Coronary artery (tissue), 2 donors: Measurements from ENCODE around the gene COL4A4.

Experiments
- DNase-seq: peaks from one replicate; pipeline ENCODE4 v3.0.0-alpha.2; 2017; ENCODE audit warnings: low spot score
- H3K27ac ChIP-seq, 2 donors: fragments of 200-600 bp; sonication (generic); one replicate each; pipeline ENCODE4 v1.5.1; 2016 to 2019
- H3K4me3 ChIP-seq: fragments of 200-600 bp; sonication (generic); 2 replicates; pipeline ENCODE4 v1.5.1; 2016; ENCODE audit warnings: mild to moderate bottlenecking, moderate library complexity
- CTCF ChIP-seq: fragments of 200-600 bp; sonication (generic); IDR thresholded peaks from one replicate; pipeline ENCODE4 v1.5.1; 2019; ENCODE audit warnings: antibody characterized with exemption

The COL4A4 gene

GRCh38 chr2:227150222-227150936 is 13.6 kb downstream of the COL4A4 start:
- TF ChIP-seq CTCF = no peak
- no peak overlapping the region for H3K4me3 ChIP-seq
- no peak for DNase-seq
- H3K27ac ChIP-seq = no peak overlapping the region

- no peak for TF ChIP-seq CTCF
Measured at GRCh38 chr2:227148106-227148505, 15.9 kb downstream of the COL4A4 start.

GRCh38 chr2:227147023-227147422 is 17.0 kb downstream of the COL4A4 start:
- H3K27ac ChIP-seq = peak overlapping the region in 1 of 2 donors; percentile 32
- no peak for TF ChIP-seq CTCF
- no peak overlapping the region for H3K4me3 ChIP-seq
- DNase-seq = no peak

More at GRCh38 chr2:227148106-227148505, 15.9 kb downstream of the COL4A4 start:
- Histone ChIP-seq H3K4me3 (no peak overlapping the region), H3K27ac (no peak overlapping the region)
- no peak for DNase-seq

DNA sequence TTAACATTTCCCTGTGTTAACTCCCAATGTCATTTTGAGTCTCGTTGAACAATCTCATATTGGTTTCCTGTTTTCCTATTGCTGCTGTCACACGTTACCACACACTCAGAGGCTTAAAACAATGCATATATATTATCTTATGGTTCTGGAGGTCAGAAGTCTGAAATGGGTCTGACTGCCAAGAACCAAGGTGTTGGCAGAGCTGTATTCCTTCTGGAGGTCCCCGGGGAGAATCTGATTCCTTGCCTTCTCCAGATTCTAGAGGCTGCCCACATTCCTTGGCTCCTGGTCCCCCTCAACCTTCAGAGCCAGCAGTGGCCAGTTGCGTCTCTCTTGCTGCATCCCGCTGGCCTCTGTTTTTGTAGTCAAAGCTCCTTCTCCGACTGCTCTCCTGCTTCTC is 17.5 kb downstream of the COL4A4 start:
- no peak for DNase-seq
- no peak for TF ChIP-seq CTCF
- H3K27ac ChIP-seq = peak overlapping the region in 1 of 2 donors; percentile 32
- no peak overlapping the region for H3K4me3 ChIP-seq

- TF ChIP-seq CTCF = no peak
- Histone ChIP-seq H3K4me3 (no peak overlapping the region), H3K27ac (no peak overlapping the region)
- DNase-seq = no peak
Measured at GRCh38 chr2:227143895-227144294, 20.1 kb downstream of the COL4A4 start.

GRCh38 chr2:227141301-227141700 is 22.7 kb downstream of the COL4A4 start:
- H3K27ac ChIP-seq = no peak overlapping the region
- no peak overlapping the region for H3K4me3 ChIP-seq
- no peak for DNase-seq
- no peak for TF ChIP-seq CTCF

DNA sequence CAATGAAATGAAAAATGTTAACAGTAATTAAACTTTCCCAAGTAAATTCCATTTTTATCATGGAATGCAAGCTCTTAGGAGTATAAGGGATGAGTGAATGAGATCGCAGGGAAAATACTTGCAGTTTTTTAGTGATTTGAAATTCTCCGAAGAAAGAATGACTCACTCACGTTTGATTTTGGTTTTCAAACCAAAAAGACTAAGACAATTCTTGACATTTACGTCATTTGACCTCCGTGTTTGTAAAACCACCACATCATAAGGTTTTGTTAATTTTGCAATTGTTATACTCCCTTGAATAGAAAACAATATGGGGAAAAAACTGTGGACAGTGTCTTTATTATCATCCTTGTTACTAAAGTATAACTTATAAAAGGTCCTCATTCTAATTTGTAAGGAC is 29.4 kb downstream of the COL4A4 start:
- no peak for TF ChIP-seq CTCF
- DNase-seq = no peak
- H3K4me3 ChIP-seq = no peak overlapping the region
- no peak overlapping the region for H3K27ac ChIP-seq
